DND-41 (cell line): Measurements from ENCODE around the gene FGF7.

Source experiments
- CTCF ChIP-seq: IDR thresholded peaks from 2 replicates; pipeline ENCODE4 v1.5.1; 2012; ENCODE audit warnings: borderline replicate concordance, low read length, moderate library complexity, mild to moderate bottlenecking; ENCODE audit not compliant: poor library complexity, severe bottlenecking; ENCODE audit errors: extremely low read depth
- EZH2 ChIP-seq: IDR thresholded peaks from 3 replicates; pipeline ENCODE4 v1.6.1; 2012; ENCODE audit warnings: borderline replicate concordance, low read depth, mild to moderate bottlenecking, moderate library complexity, low read length, inconsistent platforms; ENCODE audit not compliant: severe bottlenecking

DNA sequence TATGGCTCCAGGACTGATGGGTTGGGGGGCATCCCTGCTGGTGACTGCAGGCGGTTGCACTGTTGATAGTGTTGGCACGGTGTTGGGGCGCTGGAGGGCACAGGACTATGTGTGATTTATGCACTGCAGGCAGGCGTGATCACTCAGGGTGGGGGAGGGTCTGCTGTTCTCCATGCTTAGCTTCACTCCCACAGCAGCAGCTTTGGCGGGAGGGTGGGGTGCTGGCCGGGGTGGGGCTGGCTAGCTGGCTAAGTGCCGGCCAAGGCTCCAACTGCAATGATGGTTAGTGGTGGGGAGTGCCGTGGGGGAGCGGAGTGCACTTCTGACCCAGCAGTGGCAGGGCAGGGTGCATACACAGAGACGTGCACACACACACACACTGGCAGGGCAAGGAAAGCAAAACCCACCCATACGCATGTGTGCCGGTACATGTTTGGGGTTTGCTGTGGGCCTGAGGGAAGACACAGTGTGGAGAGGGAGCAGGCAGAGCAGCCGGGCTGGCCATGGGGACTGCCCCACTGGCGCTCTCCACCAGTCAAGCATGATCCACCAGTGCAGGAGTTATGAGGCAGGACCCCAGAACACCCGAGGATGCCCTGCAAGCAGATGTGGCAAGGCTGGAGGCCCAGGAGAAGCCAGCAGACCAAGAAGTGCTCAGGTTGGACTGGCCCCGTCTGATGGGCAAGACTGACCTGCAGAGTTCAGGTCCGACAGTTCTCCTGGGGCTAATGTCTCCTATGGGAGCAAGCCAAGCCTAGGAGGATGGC lies 16.5 kb upstream of the FGF7 start:
- TF ChIP-seq CTCF (no peak), EZH2 (no peak)
